Stimulated activated naive B cell treated with anti-CD40 and anti-IgM and Interleukin-4, amounts not matched to agents 10 μg/mL and 1 μg/mL and 100 μg/mL, for 72 hours (primary cell): ENCODE data around the gene APPBP2.

ENCODE experiments used
- ATAC-seq, 2 donors: fragments of 150-1000 bp; cut with Tn5 transposase; replicated peaks; 2 replicates each; pipeline ENCODE4 v1.10.0; 2021; ENCODE audit warnings: moderate library complexity in 1 of 2
- DNase-seq: peaks from one replicate; pipeline ENCODE4 v3.0.0; 2021
- H3K27ac Mint-ChIP-seq: one replicate; pipeline ENCODE4 v1.8.0; 2022; ENCODE audit warnings: mild to moderate bottlenecking, mixed read lengths
- H3K27me3 Mint-ChIP-seq, 2 donors: one replicate each; pipeline ENCODE4 v1.8.0; 2022; ENCODE audit warnings: mixed read lengths in 2 of 2
- H3K36me3 Mint-ChIP-seq, 2 donors: one replicate each; pipeline ENCODE4 v1.8.0; 2022; ENCODE audit warnings: mixed read lengths in 2 of 2, mild to moderate bottlenecking in 1 of 2
- H3K4me1 Mint-ChIP-seq, 2 donors: one replicate each; pipeline ENCODE4 v1.8.0; 2022; ENCODE audit warnings: mixed read lengths in 2 of 2, mild to moderate bottlenecking in 1 of 2
- H3K4me3 Mint-ChIP-seq, 2 donors: one replicate each; pipeline ENCODE4 v1.8.0; 2022; ENCODE audit warnings: mild to moderate bottlenecking in 2 of 2, mixed read lengths in 2 of 2, moderate library complexity in 1 of 2
- H3K9me3 Mint-ChIP-seq, 2 donors: one replicate each; pipeline ENCODE4 v1.8.0; 2022; ENCODE audit warnings: mixed read lengths in 2 of 2, mild to moderate bottlenecking in 1 of 2

APPBP2 gene

DNA sequence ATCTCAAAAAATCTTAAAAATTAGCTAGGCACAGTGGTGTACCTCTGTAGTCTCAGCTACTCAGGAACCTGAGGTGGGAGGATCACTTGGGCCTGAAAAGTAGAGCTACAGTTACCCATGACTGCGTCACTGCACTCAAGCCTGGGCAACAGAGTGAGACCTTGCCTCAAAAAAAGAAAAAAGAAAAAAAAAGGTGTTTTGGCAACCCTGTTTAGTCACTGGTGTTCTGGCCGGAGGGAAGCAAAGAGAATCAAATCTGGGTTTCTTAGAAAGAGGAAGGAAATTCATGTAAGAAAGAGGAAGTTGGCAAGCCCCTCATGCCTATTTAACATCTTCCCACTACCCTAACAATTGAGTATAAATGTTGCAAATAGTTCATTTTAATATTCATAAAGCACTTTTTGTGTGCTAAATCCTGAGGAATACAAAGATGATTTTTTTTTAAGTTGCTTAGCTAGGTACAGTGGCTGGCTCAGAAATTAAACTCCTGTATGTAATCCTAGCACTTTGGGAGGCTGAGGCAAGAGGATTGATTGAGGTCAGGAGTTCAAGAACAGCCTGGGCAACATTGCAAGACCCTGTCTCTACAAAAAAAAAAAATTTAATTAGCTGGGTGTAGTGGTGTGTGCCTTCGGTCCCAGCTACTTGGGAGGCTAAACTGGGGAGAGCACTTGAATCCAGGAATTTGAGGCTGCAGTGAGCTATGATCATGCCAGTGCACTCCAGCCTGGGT is 127.6 kb downstream of the APPBP2 start:
- H3K4me3 Mint-ChIP-seq: peak overlapping the region; percentile 6 to 18
- H3K4me1 Mint-ChIP-seq: peaks cover 31 to 85% of the 10 kb centered on the region in 2 donors
- no peaks in the 10 kb centered on the region for H3K36me3 Mint-ChIP-seq
- peak overlapping the region; percentile 85 for H3K27ac Mint-ChIP-seq
- H3K9me3 Mint-ChIP-seq: no peaks in the 10 kb centered on the region
- H3K27me3 Mint-ChIP-seq: no peaks in the 10 kb centered on the region
- peak; percentile 92 to 96 for ATAC-seq
- peak; percentile 67 for DNase-seq

DNA sequence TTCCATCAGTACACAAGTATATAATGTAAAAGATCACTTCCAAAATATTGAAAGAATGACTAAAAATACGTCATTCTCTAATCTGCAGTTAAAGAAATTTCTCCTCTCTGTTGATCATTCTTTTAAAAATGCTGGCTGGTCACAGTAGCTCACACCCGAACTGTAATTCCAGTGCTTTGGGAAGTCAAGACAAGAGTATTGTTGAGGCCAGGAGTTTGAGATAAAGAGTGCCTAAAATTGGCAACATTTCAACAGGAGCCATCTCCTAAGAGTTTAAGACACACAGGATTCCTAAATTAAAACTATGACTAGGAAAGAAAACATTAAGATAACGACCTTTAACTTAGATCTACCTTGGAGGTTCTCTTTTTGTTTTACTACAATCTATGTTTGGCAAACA is 129.6 kb downstream of the APPBP2 start:
- Mint-ChIP-seq H3K27me3 (no peaks in the 10 kb centered on the region), H3K27ac (peak overlapping the region; percentile 51), H3K4me3 (no peak overlapping the region)

DNA sequence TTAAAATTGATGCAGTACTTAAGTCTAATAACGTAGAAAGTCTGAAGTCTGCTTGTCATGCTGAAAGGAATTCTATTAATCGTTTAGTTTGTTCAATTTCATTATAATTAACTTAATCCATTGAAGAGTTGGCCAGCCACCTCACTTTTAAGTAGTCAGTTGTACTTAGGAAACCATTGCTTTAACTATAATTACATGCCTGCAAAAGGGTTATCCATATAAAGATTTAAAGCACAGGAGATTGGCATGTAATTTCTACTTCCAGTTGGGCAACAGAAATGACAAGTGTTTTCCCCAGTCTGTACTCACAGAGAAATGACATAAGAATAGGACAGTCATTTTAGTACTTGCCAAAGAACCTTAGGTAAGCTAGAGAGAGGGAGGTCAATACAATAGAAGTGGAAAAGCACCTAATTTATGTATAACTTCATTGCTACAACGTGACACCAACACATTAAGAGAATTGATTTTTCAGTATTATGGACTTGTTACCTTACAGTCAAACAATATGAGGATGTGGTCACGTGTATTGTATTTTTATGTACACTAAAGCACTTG is 130.5 kb downstream of the APPBP2 start:
- Mint-ChIP-seq H3K4me3 (no peak overlapping the region), H3K4me1 (peaks cover 35 to 80% of the 10 kb centered on the region in 2 donors), H3K36me3 (peaks cover 0 to 3% of the 10 kb centered on the region in 2 donors), H3K27me3 (no peaks in the 10 kb centered on the region), H3K9me3 (no peaks in the 10 kb centered on the region), H3K27ac (no peak overlapping the region)
- no peak for DNase-seq
- ATAC-seq: peak; percentile 8 to 31

More for the DNA sequence above, 129.6 kb downstream of the APPBP2 start:
- Mint-ChIP-seq H3K36me3 (no peaks in the 10 kb centered on the region), H3K4me1 (peaks cover 35 to 80% of the 10 kb centered on the region in 2 donors), H3K9me3 (no peaks in the 10 kb centered on the region)
- DNase-seq (no peak), ATAC-seq (no peak)

DNA sequence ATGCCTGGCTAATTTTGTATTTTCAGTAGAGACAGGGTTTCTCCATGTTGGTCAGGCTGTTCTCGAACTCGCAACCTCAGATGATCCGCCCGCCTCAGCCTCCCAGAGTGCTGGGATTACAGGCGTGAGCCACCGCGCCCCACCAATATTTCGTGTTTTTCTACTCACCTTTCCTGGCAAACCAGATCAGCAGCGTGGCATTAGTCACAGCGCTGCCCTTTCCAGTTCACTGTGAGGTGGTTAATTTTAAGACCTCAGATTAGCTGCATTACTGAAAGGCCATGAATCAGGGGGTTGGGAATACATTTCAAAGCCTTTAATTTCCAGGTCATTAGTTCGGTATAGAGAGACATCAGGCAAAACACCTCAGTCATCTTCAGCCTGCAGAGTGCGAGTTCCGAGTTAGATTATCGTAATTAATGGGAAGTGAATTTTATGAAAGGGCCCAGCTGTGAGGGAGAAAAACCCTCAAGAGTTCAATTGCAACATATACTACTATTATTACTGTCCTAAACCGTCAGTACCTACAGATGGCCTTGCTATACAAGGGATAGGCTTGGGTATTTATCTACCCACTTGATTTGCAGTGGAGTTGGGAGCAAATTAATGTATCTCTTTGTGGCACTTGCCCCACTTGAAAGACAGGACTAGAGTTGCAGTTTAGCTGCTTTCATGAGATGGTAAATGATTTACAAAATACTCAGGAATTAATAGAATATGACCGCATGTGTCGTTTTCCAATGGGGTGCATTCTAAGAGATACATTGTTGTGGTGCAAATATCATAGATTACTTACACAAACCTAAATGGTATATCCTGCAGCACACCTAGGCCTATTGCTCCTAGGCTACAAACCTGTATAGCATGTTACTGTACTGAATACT is 132.0 kb downstream of the APPBP2 start:
- no peak overlapping the region for H3K4me3 Mint-ChIP-seq
- H3K9me3 Mint-ChIP-seq: no peaks in the 10 kb centered on the region
- peaks cover 0 to 3% of the 10 kb centered on the region in 2 donors for H3K36me3 Mint-ChIP-seq
- H3K4me1 Mint-ChIP-seq: peaks cover 33 to 82% of the 10 kb centered on the region in 2 donors
- ATAC-seq: no peak
- no peak overlapping the region for H3K27ac Mint-ChIP-seq
- no peaks in the 10 kb centered on the region for H3K27me3 Mint-ChIP-seq
- DNase-seq: no peak
